ENCODE data around the gene NAA35.

NAA35 gene

DNA sequence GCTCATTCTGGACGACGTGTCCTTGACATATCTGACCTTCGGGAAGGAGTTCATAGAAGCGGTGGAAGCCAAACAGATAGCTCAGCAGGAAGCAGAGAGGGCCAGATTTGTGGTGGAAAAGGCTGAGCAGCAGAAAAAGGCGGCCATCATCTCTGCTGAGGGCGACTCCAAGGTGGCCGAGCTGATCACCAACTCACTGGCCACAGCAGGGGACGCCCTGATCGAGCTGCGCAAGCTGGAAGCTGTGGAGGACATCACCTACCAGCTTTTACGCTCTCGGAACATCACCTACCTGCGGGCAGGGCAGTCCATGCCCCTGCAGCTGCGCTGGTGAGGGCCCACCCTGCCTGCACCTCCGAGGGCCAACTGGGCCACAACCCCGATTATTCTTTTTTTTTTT lies 41.6 kb upstream of the NAA35 start:
- TF ChIP-seq, protein P1, sequence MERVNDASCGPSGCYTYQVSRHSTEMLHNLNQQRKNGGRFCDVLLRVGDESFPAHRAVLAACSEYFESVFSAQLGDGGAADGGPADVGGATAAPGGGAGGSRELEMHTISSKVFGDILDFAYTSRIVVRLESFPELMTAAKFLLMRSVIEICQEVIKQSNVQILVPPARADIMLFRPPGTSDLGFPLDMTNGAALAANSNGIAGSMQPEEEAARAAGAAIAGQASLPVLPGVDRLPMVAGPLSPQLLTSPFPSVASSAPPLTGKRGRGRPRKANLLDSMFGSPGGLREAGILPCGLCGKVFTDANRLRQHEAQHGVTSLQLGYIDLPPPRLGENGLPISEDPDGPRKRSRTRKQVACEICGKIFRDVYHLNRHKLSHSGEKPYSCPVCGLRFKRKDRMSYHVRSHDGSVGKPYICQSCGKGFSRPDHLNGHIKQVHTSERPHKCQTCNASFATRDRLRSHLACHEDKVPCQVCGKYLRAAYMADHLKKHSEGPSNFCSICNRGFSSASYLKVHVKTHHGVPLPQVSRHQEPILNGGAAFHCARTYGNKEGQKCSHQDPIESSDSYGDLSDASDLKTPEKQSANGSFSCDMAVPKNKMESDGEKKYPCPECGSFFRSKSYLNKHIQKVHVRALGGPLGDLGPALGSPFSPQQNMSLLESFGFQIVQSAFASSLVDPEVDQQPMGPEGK (CRISPR knock-in tag; IDR thresholded peaks at IDR 0.05; ENCODE audit: borderline replicate concordance): no peak
- no peak for TF ChIP-seq TOX (CRISPR knock-in tag; IDR thresholded peaks at IDR 0.05; ENCODE audit: borderline replicate concordance)
- no peak for TF ChIP-seq GLIS3 (CRISPR knock-in tag; IDR thresholded peaks at IDR 0.05)
- TF ChIP-seq RARB (CRISPR knock-in tag; IDR thresholded peaks at IDR 0.05): no peak
- no peak for TF ChIP-seq ISL1 (CRISPR knock-in tag; IDR thresholded peaks at IDR 0.05)
- no peak for TF ChIP-seq TCF4 (CRISPR knock-in tag; IDR thresholded peaks at IDR 0.05; ENCODE audit: borderline replicate concordance)
- TF ChIP-seq ZNF8 (CRISPR knock-in tag; IDR thresholded peaks at IDR 0.05): no peak
- no peak for TF ChIP-seq SNAI2 (CRISPR knock-in tag; IDR thresholded peaks at IDR 0.05)
- TF ChIP-seq PPARA (CRISPR knock-in tag; IDR thresholded peaks at IDR 0.05; ENCODE audit: borderline replicate concordance): no peak
- TF ChIP-seq, protein P2, sequence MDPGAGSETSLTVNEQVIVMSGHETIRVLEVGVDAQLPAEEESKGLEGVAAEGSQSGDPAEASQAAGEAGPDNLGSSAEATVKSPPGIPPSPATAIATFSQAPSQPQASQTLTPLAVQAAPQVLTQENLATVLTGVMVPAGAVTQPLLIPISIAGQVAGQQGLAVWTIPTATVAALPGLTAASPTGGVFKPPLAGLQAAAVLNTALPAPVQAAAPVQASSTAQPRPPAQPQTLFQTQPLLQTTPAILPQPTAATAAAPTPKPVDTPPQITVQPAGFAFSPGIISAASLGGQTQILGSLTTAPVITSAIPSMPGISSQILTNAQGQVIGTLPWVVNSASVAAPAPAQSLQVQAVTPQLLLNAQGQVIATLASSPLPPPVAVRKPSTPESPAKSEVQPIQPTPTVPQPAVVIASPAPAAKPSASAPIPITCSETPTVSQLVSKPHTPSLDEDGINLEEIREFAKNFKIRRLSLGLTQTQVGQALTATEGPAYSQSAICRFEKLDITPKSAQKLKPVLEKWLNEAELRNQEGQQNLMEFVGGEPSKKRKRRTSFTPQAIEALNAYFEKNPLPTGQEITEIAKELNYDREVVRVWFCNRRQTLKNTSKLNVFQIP (CRISPR knock-in tag; IDR thresholded peaks at IDR 0.05; ENCODE audit: borderline replicate concordance, low read depth): no peak
- no peak for TF ChIP-seq ZNF565 (CRISPR knock-in tag; conservative IDR thresholded peaks at IDR 0.05; ENCODE audit: low read depth)
- no peak for ATAC-seq

DNA sequence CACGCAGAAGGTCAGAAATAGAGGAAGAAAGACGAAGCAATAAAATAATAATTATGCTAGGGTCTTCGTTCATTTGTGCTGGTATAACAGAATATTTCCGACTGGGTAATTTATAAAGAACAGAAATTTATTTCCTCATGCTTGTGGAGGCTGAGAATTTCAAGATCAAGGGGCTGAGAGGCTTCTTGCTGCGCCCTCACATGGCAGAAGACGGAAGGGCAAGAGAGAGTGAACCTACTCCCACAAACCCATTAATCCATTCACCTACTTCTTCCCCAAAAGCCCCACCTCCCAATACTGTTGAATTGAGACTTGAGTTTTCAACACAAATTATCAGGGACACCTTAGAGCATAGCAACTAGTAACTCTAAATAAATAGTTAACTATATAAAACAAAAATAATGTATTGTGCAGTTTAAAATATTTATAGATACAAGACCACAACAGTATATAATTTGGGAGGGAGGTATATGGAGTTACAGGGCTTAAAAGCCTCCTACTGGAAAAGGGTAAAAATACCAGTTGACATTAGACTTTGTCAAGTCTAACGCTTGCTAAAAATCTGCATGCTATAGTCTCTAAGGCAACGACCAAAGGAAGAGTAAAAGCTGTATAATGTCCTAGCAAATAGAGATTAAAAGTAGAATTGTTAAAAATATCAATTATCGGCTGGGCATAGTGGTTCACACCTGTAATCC lies 40.3 kb upstream of the NAA35 start:
- TF ChIP-seq OSR1 (CRISPR knock-in tag; IDR thresholded peaks at IDR 0.05): no peak
- ATAC-seq: peak; percentile 93

DNA sequence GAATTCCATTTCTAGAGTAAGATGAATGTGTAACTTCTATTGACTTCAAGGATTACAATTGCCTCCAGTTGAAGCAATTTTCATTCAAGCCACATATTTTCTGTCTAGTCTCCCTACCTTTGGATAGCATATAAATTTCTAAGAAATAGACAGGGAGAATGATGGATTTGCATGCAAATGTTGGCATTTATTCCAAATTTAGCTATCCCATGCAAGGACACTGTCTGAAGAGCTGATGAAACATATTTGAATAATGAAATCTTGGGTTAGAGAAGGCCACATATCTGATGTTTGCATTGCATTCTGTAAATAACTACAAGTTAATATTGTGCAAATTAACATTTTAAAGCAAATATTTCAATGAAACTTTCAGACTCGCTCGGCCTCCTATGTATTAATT lies 36.0 kb upstream of the NAA35 start:
- ATAC-seq: no peak
- TF ChIP-seq ZFP30 (CRISPR knock-in tag; IDR thresholded peaks at IDR 0.05) (no peak), ARNTL (CRISPR knock-in tag; IDR thresholded peaks at IDR 0.05; ENCODE audit: borderline replicate concordance, low read depth) (no peak), ZC3H10 (CRISPR knock-in tag; IDR thresholded peaks at IDR 0.05) (no peak), ZNF565 (CRISPR knock-in tag; conservative IDR thresholded peaks at IDR 0.05; ENCODE audit: low read depth) (no peak), ZNF70 (CRISPR knock-in tag; IDR thresholded peaks at IDR 0.05) (no peak), ISL1 (CRISPR knock-in tag; IDR thresholded peaks at IDR 0.05) (no peak), ESRRG (CRISPR knock-in tag; IDR thresholded peaks at IDR 0.05) (no peak), RARB (CRISPR knock-in tag; IDR thresholded peaks at IDR 0.05) (no peak), ZFP3 (CRISPR knock-in tag; IDR thresholded peaks at IDR 0.05) (no peak), ZNF8 (CRISPR knock-in tag; IDR thresholded peaks at IDR 0.05) (no peak), GLIS3 (CRISPR knock-in tag; IDR thresholded peaks at IDR 0.05) (no peak)
- TF ChIP-seq, protein P3, sequence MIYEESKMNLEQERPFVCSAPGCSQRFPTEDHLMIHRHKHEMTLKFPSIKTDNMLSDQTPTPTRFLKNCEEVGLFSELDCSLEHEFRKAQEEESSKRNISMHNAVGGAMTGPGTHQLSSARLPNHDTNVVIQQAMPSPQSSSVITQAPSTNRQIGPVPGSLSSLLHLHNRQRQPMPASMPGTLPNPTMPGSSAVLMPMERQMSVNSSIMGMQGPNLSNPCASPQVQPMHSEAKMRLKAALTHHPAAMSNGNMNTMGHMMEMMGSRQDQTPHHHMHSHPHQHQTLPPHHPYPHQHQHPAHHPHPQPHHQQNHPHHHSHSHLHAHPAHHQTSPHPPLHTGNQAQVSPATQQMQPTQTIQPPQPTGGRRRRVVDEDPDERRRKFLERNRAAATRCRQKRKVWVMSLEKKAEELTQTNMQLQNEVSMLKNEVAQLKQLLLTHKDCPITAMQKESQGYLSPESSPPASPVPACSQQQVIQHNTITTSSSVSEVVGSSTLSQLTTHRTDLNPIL (CRISPR knock-in tag; IDR thresholded peaks at IDR 0.05; ENCODE audit: low read depth): no peak
- TF ChIP-seq, protein P4, sequence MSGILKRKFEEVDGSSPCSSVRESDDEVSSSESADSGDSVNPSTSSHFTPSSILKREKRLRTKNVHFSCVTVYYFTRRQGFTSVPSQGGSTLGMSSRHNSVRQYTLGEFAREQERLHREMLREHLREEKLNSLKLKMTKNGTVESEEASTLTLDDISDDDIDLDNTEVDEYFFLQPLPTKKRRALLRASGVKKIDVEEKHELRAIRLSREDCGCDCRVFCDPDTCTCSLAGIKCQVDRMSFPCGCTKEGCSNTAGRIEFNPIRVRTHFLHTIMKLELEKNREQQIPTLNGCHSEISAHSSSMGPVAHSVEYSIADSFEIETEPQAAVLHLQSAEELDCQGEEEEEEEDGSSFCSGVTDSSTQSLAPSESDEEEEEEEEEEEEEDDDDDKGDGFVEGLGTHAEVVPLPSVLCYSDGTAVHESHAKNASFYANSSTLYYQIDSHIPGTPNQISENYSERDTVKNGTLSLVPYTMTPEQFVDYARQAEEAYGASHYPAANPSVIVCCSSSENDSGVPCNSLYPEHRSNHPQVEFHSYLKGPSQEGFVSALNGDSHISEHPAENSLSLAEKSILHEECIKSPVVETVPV (CRISPR knock-in tag; IDR thresholded peaks at IDR 0.05): no peak
- TF ChIP-seq, protein P1 (CRISPR knock-in tag; IDR thresholded peaks at IDR 0.05; ENCODE audit: borderline replicate concordance): no peak
- TF ChIP-seq, protein P5, sequence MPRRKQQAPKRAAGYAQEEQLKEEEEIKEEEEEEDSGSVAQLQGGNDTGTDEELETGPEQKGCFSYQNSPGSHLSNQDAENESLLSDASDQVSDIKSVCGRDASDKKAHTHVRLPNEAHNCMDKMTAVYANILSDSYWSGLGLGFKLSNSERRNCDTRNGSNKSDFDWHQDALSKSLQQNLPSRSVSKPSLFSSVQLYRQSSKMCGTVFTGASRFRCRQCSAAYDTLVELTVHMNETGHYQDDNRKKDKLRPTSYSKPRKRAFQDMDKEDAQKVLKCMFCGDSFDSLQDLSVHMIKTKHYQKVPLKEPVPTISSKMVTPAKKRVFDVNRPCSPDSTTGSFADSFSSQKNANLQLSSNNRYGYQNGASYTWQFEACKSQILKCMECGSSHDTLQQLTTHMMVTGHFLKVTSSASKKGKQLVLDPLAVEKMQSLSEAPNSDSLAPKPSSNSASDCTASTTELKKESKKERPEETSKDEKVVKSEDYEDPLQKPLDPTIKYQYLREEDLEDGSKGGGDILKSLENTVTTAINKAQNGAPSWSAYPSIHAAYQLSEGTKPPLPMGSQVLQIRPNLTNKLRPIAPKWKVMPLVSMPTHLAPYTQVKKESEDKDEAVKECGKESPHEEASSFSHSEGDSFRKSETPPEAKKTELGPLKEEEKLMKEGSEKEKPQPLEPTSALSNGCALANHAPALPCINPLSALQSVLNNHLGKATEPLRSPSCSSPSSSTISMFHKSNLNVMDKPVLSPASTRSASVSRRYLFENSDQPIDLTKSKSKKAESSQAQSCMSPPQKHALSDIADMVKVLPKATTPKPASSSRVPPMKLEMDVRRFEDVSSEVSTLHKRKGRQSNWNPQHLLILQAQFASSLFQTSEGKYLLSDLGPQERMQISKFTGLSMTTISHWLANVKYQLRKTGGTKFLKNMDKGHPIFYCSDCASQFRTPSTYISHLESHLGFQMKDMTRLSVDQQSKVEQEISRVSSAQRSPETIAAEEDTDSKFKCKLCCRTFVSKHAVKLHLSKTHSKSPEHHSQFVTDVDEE (CRISPR knock-in tag; IDR thresholded peaks at IDR 0.05): no peak
